SH-SY5Y (cell line): ENCODE measurements around the gene ADAM22.

Experiments
- GATA2 ChIP-seq: IDR thresholded peaks from 2 replicates; pipeline ENCODE4 v1.6.1; 2011; ENCODE audit warnings: mild to moderate bottlenecking, low read depth, low read length
- GATA3 ChIP-seq: IDR thresholded peaks from 2 replicates; pipeline ENCODE4 v1.6.1; 2011; ENCODE audit warnings: low read depth, mild to moderate bottlenecking, low read length, moderate library complexity

GRCh38 chr7:88104732-88105131 is 170.7 kb downstream of the ADAM22 start:
- TF ChIP-seq GATA3 (no peak), GATA2 (no peak)
